Skeletal muscle tissue (tissue), 4 donors: Measurements from ENCODE around the gene TSKU. TPM values are rescaled to one million over a fixed set of nuclear protein-coding genes. Genes with fewer than 3 reads are reported as not detected.

Experiments
- H3K27ac ChIP-seq: one replicate; pipeline ENCODE4 v1.7.0; 2013; ENCODE audit warnings: mild to moderate bottlenecking, low read depth, low read length, inconsistent platforms
- H3K27me3 ChIP-seq, 3 donors: one replicate each; pipeline ENCODE4 v1.7.0; 2013; ENCODE audit warnings: low read length in 3 of 3; ENCODE audit not compliant: control insufficient read depth in 3 of 3, insufficient read depth in 3 of 3
- H3K36me3 ChIP-seq, 3 donors: one replicate each; pipeline ENCODE4 v1.7.0; 2013; ENCODE audit warnings: low read length in 3 of 3; ENCODE audit not compliant: control insufficient read depth in 3 of 3, insufficient read depth in 3 of 3
- H3K4me1 ChIP-seq, 3 donors: one replicate each; pipeline ENCODE4 v1.7.0; 2013; ENCODE audit warnings: low read length in 3 of 3, mild to moderate bottlenecking in 3 of 3; ENCODE audit not compliant: control insufficient read depth in 3 of 3, insufficient read depth in 3 of 3
- H3K4me3 ChIP-seq, 3 donors: one replicate each; pipeline ENCODE4 v1.7.0; 2013; ENCODE audit warnings: low read length in 3 of 3
- H3K9ac ChIP-seq, 3 donors: one replicate each; pipeline ENCODE4 v1.7.0; 2013; ENCODE audit warnings: low read length in 3 of 3, mild to moderate bottlenecking in 3 of 3, moderate library complexity in 2 of 3, low read depth in 1 of 3
- H3K9me3 ChIP-seq, 3 donors: one replicate each; pipeline ENCODE4 v1.7.0; 2013; ENCODE audit warnings: low read length in 3 of 3; ENCODE audit not compliant: control insufficient read depth in 3 of 3
- total RNA-seq: library from RNA; depleted of rRNA; stranded (reverse); fragments of >200 nt; gene quantifications from one replicate; pipeline ENCODE4 v1.2.3, GENCODE V29; 2014
- donor health status: Osteomylitis.

TSKU gene
- total RNA-seq, 1 donor from 2014 or later, result 6.8 TPM

DNA sequence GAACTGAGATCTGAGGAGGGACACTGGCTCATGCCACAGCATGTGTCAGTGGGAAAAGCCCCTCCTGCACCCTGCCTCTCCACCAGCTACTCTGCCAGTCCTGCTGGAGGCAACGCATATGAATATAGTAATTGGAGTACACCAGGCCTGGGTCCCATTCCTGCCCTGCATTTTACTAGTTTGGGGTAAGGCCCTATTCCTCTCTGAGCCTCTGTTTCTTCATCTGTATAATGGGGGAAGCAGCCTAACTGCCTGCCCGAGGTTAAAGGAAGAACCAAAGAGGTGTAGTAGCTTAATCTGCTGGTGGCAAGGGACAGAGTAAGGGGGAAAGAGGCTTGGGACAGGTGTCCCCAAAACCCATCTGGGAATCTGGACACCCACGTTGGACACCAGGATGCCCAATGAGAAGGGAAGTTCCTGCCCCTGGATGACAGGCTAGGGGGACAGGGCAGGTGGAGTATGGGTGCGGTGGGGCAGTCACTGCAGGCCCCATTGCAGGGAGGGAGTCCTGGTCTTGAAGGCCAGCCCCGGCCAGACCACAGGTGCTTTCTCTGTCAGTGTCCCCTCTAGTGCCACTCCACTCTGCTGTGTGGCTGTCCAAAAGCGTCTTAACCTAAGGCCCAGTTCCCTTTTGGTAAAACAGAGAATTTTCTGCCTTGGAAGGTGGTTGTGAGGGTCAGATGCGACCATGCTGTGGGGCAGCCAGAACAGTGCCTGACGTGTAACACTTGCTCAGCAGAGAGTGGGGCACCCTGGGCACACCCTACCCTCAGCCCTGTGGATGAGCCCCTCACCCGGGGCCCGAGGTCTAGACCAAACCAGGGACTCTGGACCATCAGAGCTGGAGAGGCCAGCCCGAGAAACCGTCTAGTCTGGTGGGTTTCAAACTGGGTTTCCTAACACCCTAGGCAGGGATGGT lies 11.5 kb downstream of the TSKU start:
- Histone ChIP-seq H3K27ac (no peak overlapping the region), H3K9me3 (no peaks in the 10 kb centered on the region), H3K4me1 (peaks cover 10 to 19% (median 12%) of the 10 kb centered on the region in 3 donors), H3K4me3 (no peak overlapping the region), H3K27me3 (no peaks in the 10 kb centered on the region), H3K9ac (peak overlapping the region in 1 of 3 donors; percentile 40), H3K36me3 (peaks cover 0 to 2% (median 0%) of the 10 kb centered on the region in 3 donors)

DNA sequence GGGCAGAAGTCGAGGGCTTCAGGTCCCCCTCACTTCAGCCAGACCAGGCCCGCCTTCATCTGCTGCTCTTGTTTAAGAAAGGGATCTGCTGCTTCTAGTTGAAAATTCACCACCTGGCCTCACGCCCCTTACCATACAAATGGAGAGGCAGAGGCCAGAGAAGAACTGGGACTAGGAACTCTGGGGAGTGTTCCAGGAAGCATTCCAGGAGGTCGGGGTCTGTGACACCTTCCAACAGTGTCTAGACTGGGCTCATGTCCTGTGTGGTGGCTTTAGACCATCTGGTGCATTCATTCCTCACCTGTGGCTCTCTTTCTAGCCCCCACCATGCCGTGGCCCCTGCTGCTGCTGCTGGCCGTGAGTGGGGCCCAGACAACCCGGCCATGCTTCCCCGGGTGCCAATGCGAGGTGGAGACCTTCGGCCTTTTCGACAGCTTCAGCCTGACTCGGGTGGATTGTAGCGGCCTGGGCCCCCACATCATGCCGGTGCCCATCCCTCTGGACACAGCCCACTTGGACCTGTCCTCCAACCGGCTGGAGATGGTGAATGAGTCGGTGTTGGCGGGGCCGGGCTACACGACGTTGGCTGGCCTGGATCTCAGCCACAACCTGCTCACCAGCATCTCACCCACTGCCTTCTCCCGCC lies 12.3 kb downstream of the TSKU start:
- Histone ChIP-seq H3K36me3 (peaks cover 0 to 2% (median 0%) of the 10 kb centered on the region in 3 donors), H3K4me3 (no peak overlapping the region), H3K9me3 (no peaks in the 10 kb centered on the region), H3K4me1 (peaks cover 10 to 18% (median 13%) of the 10 kb centered on the region in 3 donors), H3K27me3 (no peaks in the 10 kb centered on the region), H3K9ac (peak overlapping the region in 1 of 3 donors; percentile 23), H3K27ac (no peak overlapping the region)

DNA sequence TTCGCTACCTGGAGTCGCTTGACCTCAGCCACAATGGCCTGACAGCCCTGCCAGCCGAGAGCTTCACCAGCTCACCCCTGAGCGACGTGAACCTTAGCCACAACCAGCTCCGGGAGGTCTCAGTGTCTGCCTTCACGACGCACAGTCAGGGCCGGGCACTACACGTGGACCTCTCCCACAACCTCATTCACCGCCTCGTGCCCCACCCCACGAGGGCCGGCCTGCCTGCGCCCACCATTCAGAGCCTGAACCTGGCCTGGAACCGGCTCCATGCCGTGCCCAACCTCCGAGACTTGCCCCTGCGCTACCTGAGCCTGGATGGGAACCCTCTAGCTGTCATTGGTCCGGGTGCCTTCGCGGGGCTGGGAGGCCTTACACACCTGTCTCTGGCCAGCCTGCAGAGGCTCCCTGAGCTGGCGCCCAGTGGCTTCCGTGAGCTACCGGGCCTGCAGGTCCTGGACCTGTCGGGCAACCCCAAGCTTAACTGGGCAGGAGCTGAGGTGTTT lies 12.8 kb downstream of the TSKU start:
- no peak overlapping the region for H3K4me3 ChIP-seq

DNA sequence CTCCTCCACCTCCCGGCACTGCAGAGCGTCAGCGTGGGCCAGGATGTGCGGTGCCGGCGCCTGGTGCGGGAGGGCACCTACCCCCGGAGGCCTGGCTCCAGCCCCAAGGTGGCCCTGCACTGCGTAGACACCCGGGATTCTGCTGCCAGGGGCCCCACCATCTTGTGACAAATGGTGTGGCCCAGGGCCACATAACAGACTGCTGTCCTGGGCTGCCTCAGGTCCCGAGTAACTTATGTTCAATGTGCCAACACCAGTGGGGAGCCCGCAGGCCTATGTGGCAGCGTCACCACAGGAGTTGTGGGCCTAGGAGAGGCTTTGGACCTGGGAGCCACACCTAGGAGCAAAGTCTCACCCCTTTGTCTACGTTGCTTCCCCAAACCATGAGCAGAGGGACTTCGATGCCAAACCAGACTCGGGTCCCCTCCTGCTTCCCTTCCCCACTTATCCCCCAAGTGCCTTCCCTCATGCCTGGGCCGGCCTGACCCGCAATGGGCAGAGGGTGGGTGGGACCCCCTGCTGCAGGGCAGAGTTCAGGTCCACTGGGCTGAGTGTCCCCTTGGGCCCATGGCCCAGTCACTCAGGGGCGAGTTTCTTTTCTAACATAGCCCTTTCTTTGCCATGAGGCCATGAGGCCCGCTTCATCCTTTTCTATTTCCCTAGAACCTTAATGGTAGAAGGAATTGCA lies 13.5 kb downstream of the TSKU start:
- peaks cover 0 to 2% (median 0%) of the 10 kb centered on the region in 3 donors for H3K36me3 ChIP-seq
- no peak overlapping the region for H3K4me3 ChIP-seq

More for the DNA sequence above, 12.8 kb downstream of the TSKU start:
- Histone ChIP-seq H3K4me1 (peaks cover 10 to 18% (median 13%) of the 10 kb centered on the region in 3 donors), H3K9ac (no peak overlapping the region), H3K9me3 (no peaks in the 10 kb centered on the region), H3K27me3 (no peaks in the 10 kb centered on the region), H3K36me3 (peaks cover 0 to 2% (median 0%) of the 10 kb centered on the region in 3 donors), H3K27ac (no peak overlapping the region)

DNA sequence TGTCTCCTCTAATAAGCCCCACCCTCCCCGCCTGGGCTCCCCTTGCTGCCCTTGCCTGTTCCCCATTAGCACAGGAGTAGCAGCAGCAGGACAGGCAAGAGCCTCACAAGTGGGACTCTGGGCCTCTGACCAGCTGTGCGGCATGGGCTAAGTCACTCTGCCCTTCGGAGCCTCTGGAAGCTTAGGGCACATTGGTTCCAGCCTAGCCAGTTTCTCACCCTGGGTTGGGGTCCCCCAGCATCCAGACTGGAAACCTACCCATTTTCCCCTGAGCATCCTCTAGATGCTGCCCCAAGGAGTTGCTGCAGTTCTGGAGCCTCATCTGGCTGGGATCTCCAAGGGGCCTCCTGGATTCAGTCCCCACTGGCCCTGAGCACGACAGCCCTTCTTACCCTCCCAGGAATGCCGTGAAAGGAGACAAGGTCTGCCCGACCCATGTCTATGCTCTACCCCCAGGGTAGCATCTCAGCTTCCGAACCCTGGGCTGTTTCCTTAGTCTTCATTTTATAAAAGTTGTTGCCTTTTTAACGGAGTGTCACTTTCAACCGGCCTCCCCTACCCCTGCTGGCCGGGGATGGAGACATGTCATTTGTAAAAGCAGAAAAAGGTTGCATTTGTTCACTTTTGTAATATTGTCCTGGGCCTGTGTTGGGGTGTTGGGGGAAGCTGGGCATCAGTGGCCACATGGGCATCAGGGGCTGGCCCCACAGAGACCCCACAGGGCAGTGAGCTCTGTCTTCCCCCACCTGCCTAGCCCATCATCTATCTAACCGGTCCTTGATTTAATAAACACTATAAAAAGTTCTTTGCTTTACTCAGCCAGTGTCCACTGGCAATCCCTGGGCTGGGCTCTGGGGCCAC lies 14.4 kb downstream of the TSKU start:
- Histone ChIP-seq H3K36me3 (peaks cover 0 to 2% (median 0%) of the 10 kb centered on the region in 3 donors), H3K27me3 (no peaks in the 10 kb centered on the region), H3K9ac (no peak overlapping the region), H3K27ac (no peak overlapping the region), H3K9me3 (no peaks in the 10 kb centered on the region), H3K4me3 (no peak overlapping the region), H3K4me1 (peaks cover 10 to 18% (median 13%) of the 10 kb centered on the region in 3 donors)

More for the DNA sequence above, 13.5 kb downstream of the TSKU start:
- Histone ChIP-seq H3K9me3 (no peaks in the 10 kb centered on the region), H3K9ac (no peak overlapping the region), H3K27me3 (no peaks in the 10 kb centered on the region), H3K4me1 (peaks cover 10 to 18% (median 13%) of the 10 kb centered on the region in 3 donors), H3K27ac (no peak overlapping the region)

DNA sequence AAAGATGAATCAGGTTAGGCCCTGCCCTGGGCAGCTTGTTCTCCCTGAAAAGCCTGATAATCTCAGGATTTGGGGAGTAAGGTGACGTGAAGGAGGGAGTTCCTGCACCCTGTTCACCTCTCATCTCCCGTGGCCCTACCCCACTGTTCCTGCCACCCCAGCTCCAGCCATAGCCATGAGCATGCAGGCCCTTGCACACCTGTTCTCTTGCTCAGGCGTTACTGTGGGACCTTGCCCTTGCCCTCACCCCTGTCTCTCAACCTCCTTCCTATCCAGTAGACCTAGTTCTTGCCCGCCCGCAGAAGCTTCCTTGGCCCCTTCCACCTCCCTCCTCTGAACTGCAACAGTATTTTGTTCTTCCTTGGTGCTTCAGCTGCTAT lies 15.0 kb downstream of the TSKU start:
- no peak overlapping the region for H3K9ac ChIP-seq
- peaks cover 7 to 15% (median 12%) of the 10 kb centered on the region in 3 donors for H3K4me1 ChIP-seq
- H3K27me3 ChIP-seq, result no peaks in the 10 kb centered on the region
- H3K4me3 ChIP-seq, result no peak overlapping the region
- peaks cover 0 to 2% (median 0%) of the 10 kb centered on the region in 3 donors for H3K36me3 ChIP-seq
- H3K27ac ChIP-seq, result no peak overlapping the region
- no peaks in the 10 kb centered on the region for H3K9me3 ChIP-seq

DNA sequence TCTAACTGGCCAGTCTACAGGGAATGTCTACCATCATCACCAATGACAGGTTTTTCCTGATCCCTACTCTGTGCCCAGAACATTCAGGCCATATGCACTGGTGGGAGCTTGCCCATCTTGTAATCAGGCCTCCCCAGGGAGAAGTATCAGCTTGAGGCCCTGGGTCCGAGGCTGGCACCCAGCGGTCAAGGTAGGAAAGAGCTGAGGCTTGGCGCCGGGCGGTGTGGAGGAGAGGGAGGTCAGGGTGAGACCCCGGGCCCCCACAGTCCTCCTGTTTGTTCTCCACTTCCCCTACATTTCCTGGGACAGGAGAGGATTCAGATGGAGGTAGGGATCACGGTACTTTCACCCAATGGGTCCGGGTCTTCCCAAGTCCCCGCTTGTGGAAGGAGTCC lies 15.5 kb downstream of the TSKU start:
- no peaks in the 10 kb centered on the region for H3K9me3 ChIP-seq

DNA sequence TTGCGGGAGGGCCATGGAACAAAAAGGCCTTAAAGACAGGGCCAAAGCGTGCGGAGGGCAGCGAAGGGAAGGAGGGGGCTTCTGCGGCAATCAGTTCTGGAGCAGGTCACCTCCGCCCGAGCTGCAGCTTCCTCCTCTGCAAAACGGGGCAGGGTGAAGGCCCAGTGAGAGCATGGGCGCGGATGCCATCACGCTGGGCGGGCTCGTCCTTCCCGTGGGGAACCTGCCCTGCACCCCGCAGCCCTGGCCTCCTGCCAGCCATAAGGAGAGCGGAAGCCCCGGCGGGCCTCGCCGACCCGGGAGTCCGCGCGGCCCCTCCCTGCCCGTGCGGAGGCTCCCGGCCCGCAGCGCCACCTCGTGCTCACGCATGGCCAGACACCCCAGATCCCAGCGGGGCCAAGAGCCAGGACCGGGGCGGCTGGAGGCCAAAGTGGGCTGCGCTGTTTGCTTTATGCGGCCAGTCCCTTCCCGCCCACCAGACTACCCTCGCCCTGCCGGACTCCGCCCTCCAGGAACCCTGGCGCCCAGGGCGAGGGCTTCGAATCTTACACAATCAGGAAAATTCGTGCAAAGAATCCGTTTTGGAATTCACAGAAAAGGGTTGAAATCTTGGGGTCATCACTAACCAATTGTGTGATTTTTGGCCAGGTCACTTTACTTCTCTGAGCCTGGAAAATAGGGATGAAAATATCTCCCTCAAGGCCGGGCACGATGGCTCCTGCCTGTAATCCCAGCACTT lies 16.1 kb downstream of the TSKU start:
- Histone ChIP-seq H3K4me1 (peaks cover 4 to 18% (median 8%) of the 10 kb centered on the region in 3 donors), H3K9ac (peak overlapping the region; percentile 3 to 70 (median 40)), H3K4me3 (peak overlapping the region; percentile 24 to 69 (median 33)), H3K9me3 (no peaks in the 10 kb centered on the region), H3K27ac (no peak overlapping the region), H3K36me3 (peaks cover 0 to 2% (median 0%) of the 10 kb centered on the region in 3 donors), H3K27me3 (no peaks in the 10 kb centered on the region)

More for the DNA sequence above, 15.5 kb downstream of the TSKU start:
- H3K4me3 ChIP-seq, result peak overlapping the region in 2 of 3 donors; percentile 24 to 69
- peak overlapping the region in 2 of 3 donors; percentile 3 to 70 for H3K9ac ChIP-seq
- H3K36me3 ChIP-seq, result peaks cover 0 to 2% (median 0%) of the 10 kb centered on the region in 3 donors
- H3K27me3 ChIP-seq, result no peaks in the 10 kb centered on the region
- H3K4me1 ChIP-seq, result peaks cover 4 to 18% (median 12%) of the 10 kb centered on the region in 3 donors
- H3K27ac ChIP-seq, result no peak overlapping the region
